Right lobe of liver (tissue), 4 donors: ENCODE data around the gene HELT.

ENCODE experiments used
- POLR2A ChIP-seq: fragments of 450-650 bp; IDR thresholded peaks from one replicate; pipeline ENCODE4 v1.6.1; 2017; ENCODE audit warnings: antibody characterized with exemption, mild to moderate bottlenecking
- TF ChIP-seq, protein P1 (sequence below), 4 donors: fragments of 200-600 bp in 3 of 4; fragments of 450-650 bp in 1 of 4; IDR thresholded peaks; one replicate each; pipeline versions ENCODE4 v1.5.1 to v1.8.0; 2016 to 2022; ENCODE audit warnings: antibody characterized with exemption in 4 of 4, mild to moderate bottlenecking in 2 of 4
- donor health status: DM: no; HTN: no; CAD: no.
- donor health status: DM: no; HTN: no; CAD: no.
- donor health status: DM: no; HTN: yes; CAD: no.

DNA sequence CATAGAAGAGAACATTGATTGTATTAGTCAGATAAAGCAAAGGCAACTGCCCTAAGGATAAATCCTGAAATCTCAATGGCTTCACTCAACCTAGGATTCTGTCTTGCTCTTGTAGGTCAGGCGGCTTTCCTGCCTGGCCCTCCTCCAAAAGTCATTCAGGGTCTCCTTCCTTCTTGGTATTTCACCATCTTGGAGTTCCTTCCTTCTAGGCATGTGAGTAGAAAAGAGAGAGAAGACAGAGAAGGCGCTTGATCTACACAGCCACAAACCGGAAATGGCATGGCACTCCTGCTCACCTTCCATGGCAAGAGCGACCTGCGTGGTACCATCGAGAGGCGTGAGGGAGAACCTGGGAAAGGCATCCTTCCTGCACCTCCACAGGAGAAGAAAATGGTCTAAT, 45.3 kb upstream of the HELT start:
- no peak for TF ChIP-seq POLR2A
- TF ChIP-seq, protein P1, sequence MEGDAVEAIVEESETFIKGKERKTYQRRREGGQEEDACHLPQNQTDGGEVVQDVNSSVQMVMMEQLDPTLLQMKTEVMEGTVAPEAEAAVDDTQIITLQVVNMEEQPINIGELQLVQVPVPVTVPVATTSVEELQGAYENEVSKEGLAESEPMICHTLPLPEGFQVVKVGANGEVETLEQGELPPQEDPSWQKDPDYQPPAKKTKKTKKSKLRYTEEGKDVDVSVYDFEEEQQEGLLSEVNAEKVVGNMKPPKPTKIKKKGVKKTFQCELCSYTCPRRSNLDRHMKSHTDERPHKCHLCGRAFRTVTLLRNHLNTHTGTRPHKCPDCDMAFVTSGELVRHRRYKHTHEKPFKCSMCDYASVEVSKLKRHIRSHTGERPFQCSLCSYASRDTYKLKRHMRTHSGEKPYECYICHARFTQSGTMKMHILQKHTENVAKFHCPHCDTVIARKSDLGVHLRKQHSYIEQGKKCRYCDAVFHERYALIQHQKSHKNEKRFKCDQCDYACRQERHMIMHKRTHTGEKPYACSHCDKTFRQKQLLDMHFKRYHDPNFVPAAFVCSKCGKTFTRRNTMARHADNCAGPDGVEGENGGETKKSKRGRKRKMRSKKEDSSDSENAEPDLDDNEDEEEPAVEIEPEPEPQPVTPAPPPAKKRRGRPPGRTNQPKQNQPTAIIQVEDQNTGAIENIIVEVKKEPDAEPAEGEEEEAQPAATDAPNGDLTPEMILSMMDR (IDR thresholded peaks at IDR 0.05), result no peak
